ENCODE measurements around the gene HHAT. TPM values are rescaled to one million over a fixed set of nuclear protein-coding genes. Genes with fewer than 3 reads are reported as not detected.

HHAT gene
- 10 to 100 TPM; 23.8 to 24.3 TPM for total RNA-seq
- polyA plus RNA-seq (ENCODE audit: insufficient read depth, low read depth, low replicate concordance): 8.5 TPM
- long read RNA-seq, donor 1, partial matches to known transcripts: 0 of 1 reads
- long read RNA-seq, donor 1, other reads (novel, unspliced or antisense): 0 of 1 reads
- long read RNA-seq, donor 2: 0 reads

DNA sequence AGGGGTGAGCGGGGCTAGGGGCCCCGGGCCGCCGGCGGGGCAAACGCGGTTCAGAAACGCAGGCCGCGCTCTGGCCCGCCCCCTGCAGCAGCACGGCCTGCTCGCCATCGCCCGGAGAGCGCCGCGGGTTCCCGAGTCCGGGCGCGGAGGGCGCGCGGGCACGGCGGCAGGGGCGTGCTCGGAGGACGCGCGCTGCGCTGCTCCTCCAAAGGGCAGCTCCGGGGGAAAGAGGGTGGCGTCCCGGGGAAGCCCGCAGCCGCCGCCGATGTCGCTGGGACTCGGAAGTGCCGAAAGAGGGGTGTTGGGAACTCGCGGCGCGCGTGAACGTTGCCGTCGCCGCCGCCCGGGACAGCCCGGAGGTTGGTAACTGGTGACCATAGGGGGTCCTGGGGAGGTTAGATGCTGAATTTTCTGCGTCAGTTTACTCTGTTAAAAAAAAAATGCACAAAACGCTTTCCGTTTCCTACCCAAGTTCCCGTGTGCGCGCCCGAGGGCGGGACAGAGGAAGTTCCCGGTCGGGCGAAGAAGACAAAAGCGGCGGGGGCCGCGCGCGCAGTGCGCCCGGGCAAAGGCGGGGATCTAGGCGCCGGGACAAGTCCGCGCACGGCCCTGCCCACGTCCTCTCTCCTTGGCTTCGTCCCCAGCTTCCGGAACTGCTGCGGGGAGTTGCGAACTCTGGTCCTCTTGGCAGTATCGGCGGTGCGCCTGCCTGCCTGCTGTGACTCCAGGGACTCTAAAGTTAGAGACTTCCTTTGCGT lies at the start of gene HHAT:
Gene HHAT, plus strand, starts transcription at position 157 of the 758 bp plus-strand sequence. CDS start 20,074 bp downstream, outside the sequence.
- Histone ChIP-seq H3K36me3 (ENCODE audit: low read depth, missing control alignments) (no peaks in the 10 kb centered on the region), H3K4me1 (peaks cover 7% of the 10 kb centered on the region), H3K4me3 (peak within 1 kb of the TSS; percentile 56 to 88), H3K27me3 (no peaks in the 10 kb centered on the region), H3K27ac (peak within 1 kb of the TSS; percentile 71 to 90), H3K9me3 (no peaks in the 10 kb centered on the region)
- DNase-seq: peak; percentile 80
- WGBS, 2 donors: 1% methylated on average over 33 to 82 of the region's 89 CpGs
- intact Hi-C loops (cut with DNase I; ENCODE audit: low total_unique reads): no loop called here
- TF ChIP-seq, protein P1, sequence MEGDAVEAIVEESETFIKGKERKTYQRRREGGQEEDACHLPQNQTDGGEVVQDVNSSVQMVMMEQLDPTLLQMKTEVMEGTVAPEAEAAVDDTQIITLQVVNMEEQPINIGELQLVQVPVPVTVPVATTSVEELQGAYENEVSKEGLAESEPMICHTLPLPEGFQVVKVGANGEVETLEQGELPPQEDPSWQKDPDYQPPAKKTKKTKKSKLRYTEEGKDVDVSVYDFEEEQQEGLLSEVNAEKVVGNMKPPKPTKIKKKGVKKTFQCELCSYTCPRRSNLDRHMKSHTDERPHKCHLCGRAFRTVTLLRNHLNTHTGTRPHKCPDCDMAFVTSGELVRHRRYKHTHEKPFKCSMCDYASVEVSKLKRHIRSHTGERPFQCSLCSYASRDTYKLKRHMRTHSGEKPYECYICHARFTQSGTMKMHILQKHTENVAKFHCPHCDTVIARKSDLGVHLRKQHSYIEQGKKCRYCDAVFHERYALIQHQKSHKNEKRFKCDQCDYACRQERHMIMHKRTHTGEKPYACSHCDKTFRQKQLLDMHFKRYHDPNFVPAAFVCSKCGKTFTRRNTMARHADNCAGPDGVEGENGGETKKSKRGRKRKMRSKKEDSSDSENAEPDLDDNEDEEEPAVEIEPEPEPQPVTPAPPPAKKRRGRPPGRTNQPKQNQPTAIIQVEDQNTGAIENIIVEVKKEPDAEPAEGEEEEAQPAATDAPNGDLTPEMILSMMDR (IDR thresholded peaks at IDR 0.05): no peak
- no peak for TF ChIP-seq POLR2A (IDR thresholded peaks at IDR 0.05)

DNA sequence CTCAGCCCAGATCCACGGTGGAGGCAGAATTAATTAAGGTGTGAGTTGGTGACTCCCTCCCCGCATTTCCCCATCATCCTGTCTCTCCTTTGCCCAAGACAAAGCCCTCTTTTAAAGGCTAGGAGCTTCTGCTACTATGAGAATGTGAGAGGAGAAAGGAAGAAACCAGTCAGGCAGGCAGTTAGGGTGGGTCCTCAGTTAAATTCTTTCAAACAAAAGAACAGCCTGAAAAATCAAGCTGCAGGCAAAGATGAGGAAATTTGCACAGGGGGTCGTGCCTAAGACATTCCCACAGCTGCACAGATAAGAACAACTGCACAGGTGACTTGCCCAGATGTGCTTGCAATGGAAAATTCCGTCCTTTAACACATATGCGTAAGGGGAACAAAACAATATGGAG lies 48.5 kb upstream of the HHAT start:
- H3K36me3 ChIP-seq (ENCODE audit: low read depth, missing control alignments): no peaks in the 10 kb centered on the region
- no peak overlapping the region for H3K27ac ChIP-seq
- WGBS, 2 donors: 84 to 89% methylated on average over 5 of the region's 5 CpGs
- no peak overlapping the region for H3K4me3 ChIP-seq
- TF ChIP-seq, protein P1 (IDR thresholded peaks at IDR 0.05): no peak
- TF ChIP-seq POLR2A (IDR thresholded peaks at IDR 0.05): no peak
- H3K9me3 ChIP-seq: no peaks in the 10 kb centered on the region
- intact Hi-C loops (cut with DNase I; ENCODE audit: low total_unique reads): no loop called here
- no peak for DNase-seq
- no peaks in the 10 kb centered on the region for H3K4me1 ChIP-seq
- no peaks in the 10 kb centered on the region for H3K27me3 ChIP-seq

DNA sequence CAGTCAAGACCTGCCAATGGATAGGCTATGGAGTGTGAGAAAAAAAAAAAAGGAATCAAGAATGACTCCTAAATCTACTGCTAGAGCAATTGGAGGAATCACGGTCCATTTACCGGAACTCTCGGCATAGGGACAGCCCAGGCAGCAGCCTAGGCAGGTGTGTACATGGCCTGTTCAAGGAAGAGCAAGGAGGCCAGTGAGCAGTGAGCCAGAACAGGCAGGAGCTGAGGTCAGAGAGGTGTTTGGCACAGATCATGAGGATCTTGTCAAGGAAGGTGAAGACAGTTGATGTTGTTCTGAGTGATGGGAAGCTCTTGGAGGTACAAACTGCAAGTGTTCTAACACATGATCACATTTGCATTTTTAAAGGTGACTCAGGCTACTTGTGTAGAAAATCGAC lies 40.6 kb upstream of the HHAT start:
- Histone ChIP-seq H3K9me3 (no peaks in the 10 kb centered on the region), H3K27ac (no peak overlapping the region), H3K27me3 (no peaks in the 10 kb centered on the region), H3K36me3 (ENCODE audit: low read depth, missing control alignments) (no peaks in the 10 kb centered on the region), H3K4me3 (no peak overlapping the region), H3K4me1 (peaks cover 17% of the 10 kb centered on the region)
- TF ChIP-seq, protein P1 (IDR thresholded peaks at IDR 0.05): no peak
- no peak for TF ChIP-seq POLR2A (IDR thresholded peaks at IDR 0.05)
- 90 to 97% methylated on average over 4 of the region's 4 CpGs for WGBS, 2 donors
- intact Hi-C loops (cut with DNase I; ENCODE audit: low total_unique reads): no loop called here
- DNase-seq: no peak

DNA sequence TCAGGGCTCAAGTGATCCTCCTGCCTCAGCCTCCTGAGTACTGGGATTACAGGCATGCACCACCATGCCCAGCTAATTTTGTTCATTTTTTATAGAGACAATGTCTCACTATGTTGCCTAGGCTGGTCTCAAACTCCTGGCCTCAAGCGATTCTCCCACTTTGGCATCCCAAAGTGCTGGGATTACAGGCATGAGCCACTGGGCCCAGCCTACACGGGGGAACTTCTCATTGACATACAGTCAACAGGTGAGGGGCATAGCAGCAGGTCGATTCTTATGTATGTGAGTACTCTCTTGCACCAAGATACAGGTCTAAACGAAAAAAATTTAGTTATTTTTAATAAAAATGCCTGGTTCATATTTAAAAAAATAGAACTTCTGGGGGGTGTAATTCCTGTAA lies 39.5 kb upstream of the HHAT start:
- WGBS, 2 donors: 77 to 84% methylated on average over 4 of the region's 4 CpGs
- no peak for DNase-seq
- Histone ChIP-seq H3K36me3 (ENCODE audit: low read depth, missing control alignments) (no peaks in the 10 kb centered on the region), H3K4me1 (peaks cover 26% of the 10 kb centered on the region), H3K27ac (no peak overlapping the region), H3K27me3 (no peaks in the 10 kb centered on the region), H3K9me3 (no peaks in the 10 kb centered on the region), H3K4me3 (no peak overlapping the region)
- TF ChIP-seq, protein P1 (IDR thresholded peaks at IDR 0.05): no peak
- no peak for TF ChIP-seq POLR2A (IDR thresholded peaks at IDR 0.05)
- intact Hi-C loops (cut with DNase I; ENCODE audit: low total_unique reads): no loop called here

All from testis (tissue), 5 donors.